GM19324 (cell line): ENCODE measurements around the gene DAAM1.

Experiments used
- ATAC-seq: cut with Tn5 transposase; IDR thresholded peaks from one replicate; pipeline ENCODE4 v1.9.1; 2021; ENCODE audit warnings: mild to moderate bottlenecking, moderate library complexity; ENCODE audit not compliant: unreplicated experiment, low FRiP score

Gene DAAM1

GRCh38 chr14:59215757-59216156, 27.3 kb downstream of the DAAM1 start:
- ATAC-seq: no peak

- no peak for ATAC-seq
These were observed 28.5 kb downstream of the DAAM1 start for GRCh38 chr14:59217011-59217410.

GRCh38 chr14:59221568-59221967, 33.1 kb downstream of the DAAM1 start:
- ATAC-seq: no peak

- ATAC-seq: no peak
These were observed 35.9 kb downstream of the DAAM1 start for GRCh38 chr14:59224341-59224740.

- ATAC-seq: no peak
These were observed 36.8 kb downstream of the DAAM1 start for GRCh38 chr14:59225281-59225680.

GRCh38 chr14:59228421-59228820, 40.0 kb downstream of the DAAM1 start:
- no peak for ATAC-seq

GRCh38 chr14:59229653-59230406, 41.4 kb downstream of the DAAM1 start:
- no peak for ATAC-seq

- no peak for ATAC-seq
These were observed 47.7 kb downstream of the DAAM1 start for GRCh38 chr14:59236195-59236594.

GRCh38 chr14:59238216-59238615, 49.7 kb downstream of the DAAM1 start:
- ATAC-seq: no peak

GRCh38 chr14:59239022-59239421, 50.6 kb downstream of the DAAM1 start:
- no peak for ATAC-seq

- ATAC-seq: no peak
These were observed 51.9 kb downstream of the DAAM1 start for GRCh38 chr14:59240356-59240755.

- no peak for ATAC-seq
These were observed 52.7 kb downstream of the DAAM1 start for GRCh38 chr14:59241121-59241520.

- no peak for ATAC-seq
These were observed 54.7 kb downstream of the DAAM1 start for GRCh38 chr14:59243174-59243573.

GRCh38 chr14:59244581-59244980, 56.1 kb downstream of the DAAM1 start:
- no peak for ATAC-seq

- ATAC-seq: peak; percentile 50
These were observed 57.4 kb downstream of the DAAM1 start for GRCh38 chr14:59245809-59246295.

GRCh38 chr14:59246566-59246965, 58.1 kb downstream of the DAAM1 start:
- ATAC-seq: no peak

GRCh38 chr14:59247801-59248584, 59.5 kb downstream of the DAAM1 start:
- no peak for ATAC-seq

- no peak for ATAC-seq
These were observed 60.6 kb downstream of the DAAM1 start for GRCh38 chr14:59249029-59249428.

- ATAC-seq: no peak
These were observed 63.6 kb downstream of the DAAM1 start for GRCh38 chr14:59251811-59252771.

GRCh38 chr14:59252772-59253500, 64.5 kb downstream of the DAAM1 start:
- no peak for ATAC-seq
